ENCODE results near the gene FGGY.
"Not testable (repeated sequence)": the region's sequence is repeated elsewhere in the genome, so short reads cannot be mapped to it uniquely, and the experiment has no call there.

Gene FGGY

GRCh38 chr1:59487335-59488031, 190.6 kb downstream of the FGGY start:
- no peak for DNase-seq (ENCODE audit: low read depth)
- H3K4me3 ChIP-seq (ENCODE audit: low read depth, low read length), result no peak overlapping the region

- no peak for DNase-seq (ENCODE audit: low read depth)
Measured at GRCh38 chr1:59492500-59492899, 195.6 kb downstream of the FGGY start.

GRCh38 chr1:59494145-59494833, 197.4 kb downstream of the FGGY start:
- H3K4me3 ChIP-seq (ENCODE audit: low read depth, low read length), result no peak overlapping the region
- no peak for DNase-seq (ENCODE audit: low read depth)

More at GRCh38 chr1:59492500-59492899, 195.6 kb downstream of the FGGY start:
- H3K4me3 ChIP-seq (ENCODE audit: low read depth, low read length), result no peak overlapping the region

GRCh38 chr1:59496156-59496555, 199.3 kb downstream of the FGGY start:
- not testable (repeated sequence) for H3K4me3 ChIP-seq (ENCODE audit: low read depth, low read length); DNase-seq (ENCODE audit: low read depth)

GRCh38 chr1:59497616-59498015, 200.7 kb downstream of the FGGY start:
- DNase-seq (ENCODE audit: low read depth), result no peak
- no peak overlapping the region for H3K4me3 ChIP-seq (ENCODE audit: low read depth, low read length)

- DNase-seq (ENCODE audit: low read depth), result no peak
Measured at GRCh38 chr1:59498640-59499039, 201.7 kb downstream of the FGGY start.

GRCh38 chr1:59499273-59499942, 202.5 kb downstream of the FGGY start:
- DNase-seq (ENCODE audit: low read depth), result no peak
- no peak overlapping the region for H3K4me3 ChIP-seq (ENCODE audit: low read depth, low read length)

More at GRCh38 chr1:59498640-59499039, 201.7 kb downstream of the FGGY start:
- no peak overlapping the region for H3K4me3 ChIP-seq (ENCODE audit: low read depth, low read length)

- no peak overlapping the region for H3K4me3 ChIP-seq (ENCODE audit: low read depth, low read length)
- DNase-seq (ENCODE audit: low read depth), result no peak
Measured at GRCh38 chr1:59499943-59500569, 203.2 kb downstream of the FGGY start.

- DNase-seq (ENCODE audit: low read depth), result no peak
- no peak overlapping the region for H3K4me3 ChIP-seq (ENCODE audit: low read depth, low read length)
Measured at GRCh38 chr1:59500950-59501742, 204.3 kb downstream of the FGGY start.

- no peak overlapping the region for H3K4me3 ChIP-seq (ENCODE audit: low read depth, low read length)
- no peak for DNase-seq (ENCODE audit: low read depth)
Measured at GRCh38 chr1:59502009-59502691, 205.3 kb downstream of the FGGY start.

GRCh38 chr1:59504276-59504675, 207.4 kb downstream of the FGGY start:
- no peak for DNase-seq (ENCODE audit: low read depth)
- no peak overlapping the region for H3K4me3 ChIP-seq (ENCODE audit: low read depth, low read length)

- no peak overlapping the region for H3K4me3 ChIP-seq (ENCODE audit: low read depth, low read length)
- DNase-seq (ENCODE audit: low read depth), result peak; percentile 68
Measured at GRCh38 chr1:59505596-59506028, 208.7 kb downstream of the FGGY start.

- no peak for DNase-seq (ENCODE audit: low read depth)
- H3K4me3 ChIP-seq (ENCODE audit: low read depth, low read length), result no peak overlapping the region
Measured at GRCh38 chr1:59506952-59507351, 210.1 kb downstream of the FGGY start.

- no peak overlapping the region for H3K4me3 ChIP-seq (ENCODE audit: low read depth, low read length)
Measured at GRCh38 chr1:59509341-59509875, 212.5 kb downstream of the FGGY start.

GRCh38 chr1:59510249-59510648, 213.4 kb downstream of the FGGY start:
- DNase-seq (ENCODE audit: low read depth), result no peak
- no peak overlapping the region for H3K4me3 ChIP-seq (ENCODE audit: low read depth, low read length)

More at GRCh38 chr1:59509341-59509875, 212.5 kb downstream of the FGGY start:
- no peak for DNase-seq (ENCODE audit: low read depth)

GRCh38 chr1:59511476-59512465, 214.9 kb downstream of the FGGY start:
- H3K4me3 ChIP-seq (ENCODE audit: low read depth, low read length), result no peak overlapping the region
- DNase-seq (ENCODE audit: low read depth), result peak; percentile 39

GRCh38 chr1:59512702-59513101, 215.8 kb downstream of the FGGY start:
- no peak overlapping the region for H3K4me3 ChIP-seq (ENCODE audit: low read depth, low read length)
- DNase-seq (ENCODE audit: low read depth), result no peak
